Calu3 (cell line): Measurements from ENCODE around the gene NPHP4. TPM values are rescaled to one million over a fixed set of nuclear protein-coding genes. Genes with fewer than 3 reads are reported as not detected.

Experiments used
- BruUV-seq: library from RNA; stranded (reverse); fragments of 400-500 nt; replicated peaks from 2 replicates; lab custom pipeline; 2021; lab: Mats Ljungman, UMichigan
- CTCF ChIA-PET: fragments of 300-600 bp; sonication (Branson Sonifier 250); formaldehyde crosslinking; loops from one replicate; lab custom pipeline; 2022; ENCODE audit warnings: antibody characterized with exemption; lab: Charles Lee
- DNase-seq: peaks from one replicate; pipeline ENCODE4 v3.0.0; 2022
- H3K27ac Mint-ChIP-seq: one replicate; pipeline ENCODE4 v1.8.0; 2022; ENCODE audit warnings: mixed read lengths; ENCODE audit not compliant: unreplicated experiment
- H3K27me3 Mint-ChIP-seq: one replicate; pipeline ENCODE4 v1.8.0; 2022; ENCODE audit warnings: mixed read lengths; ENCODE audit not compliant: unreplicated experiment
- H3K36me3 Mint-ChIP-seq: one replicate; pipeline ENCODE4 v1.8.0; 2022; ENCODE audit warnings: mild to moderate bottlenecking, moderate library complexity, mixed read lengths; ENCODE audit not compliant: insufficient read depth, unreplicated experiment
- H3K4me1 Mint-ChIP-seq: one replicate; pipeline ENCODE4 v1.8.0; 2022; ENCODE audit warnings: mild to moderate bottlenecking, low read depth, mixed read lengths; ENCODE audit not compliant: unreplicated experiment
- H3K4me3 Mint-ChIP-seq: one replicate; pipeline ENCODE4 v1.8.0; 2022; ENCODE audit warnings: mild to moderate bottlenecking, low read depth, moderate library complexity, mixed read lengths; ENCODE audit not compliant: unreplicated experiment
- H3K9me3 Mint-ChIP-seq: one replicate; pipeline ENCODE4 v1.8.0; 2022; ENCODE audit warnings: low read depth, mixed read lengths; ENCODE audit not compliant: unreplicated experiment
- intact Hi-C: fragments of 100-400 bp; cut with micrococcal nuclease; formaldehyde crosslinking; loops from one replicate; pipeline ENCODE4 v1.10.0; 2022; ENCODE audit not compliant: unreplicated experiment
- total RNA-seq: library from RNA; stranded (reverse); gene quantifications from 2 replicates; pipeline ENCODE4 v1.2.3, GENCODE V29; 2022
- TF ChIP-seq, protein P1 (sequence below): fragments of 200-600 bp; IDR thresholded peaks from one replicate; pipeline ENCODE4 v1.8.0; 2022; ENCODE audit warnings: antibody characterized with exemption; ENCODE audit not compliant: unreplicated experiment

Gene NPHP4
- total RNA-seq, 1 experiment from 2014 or later, result 11.1 TPM

DNA sequence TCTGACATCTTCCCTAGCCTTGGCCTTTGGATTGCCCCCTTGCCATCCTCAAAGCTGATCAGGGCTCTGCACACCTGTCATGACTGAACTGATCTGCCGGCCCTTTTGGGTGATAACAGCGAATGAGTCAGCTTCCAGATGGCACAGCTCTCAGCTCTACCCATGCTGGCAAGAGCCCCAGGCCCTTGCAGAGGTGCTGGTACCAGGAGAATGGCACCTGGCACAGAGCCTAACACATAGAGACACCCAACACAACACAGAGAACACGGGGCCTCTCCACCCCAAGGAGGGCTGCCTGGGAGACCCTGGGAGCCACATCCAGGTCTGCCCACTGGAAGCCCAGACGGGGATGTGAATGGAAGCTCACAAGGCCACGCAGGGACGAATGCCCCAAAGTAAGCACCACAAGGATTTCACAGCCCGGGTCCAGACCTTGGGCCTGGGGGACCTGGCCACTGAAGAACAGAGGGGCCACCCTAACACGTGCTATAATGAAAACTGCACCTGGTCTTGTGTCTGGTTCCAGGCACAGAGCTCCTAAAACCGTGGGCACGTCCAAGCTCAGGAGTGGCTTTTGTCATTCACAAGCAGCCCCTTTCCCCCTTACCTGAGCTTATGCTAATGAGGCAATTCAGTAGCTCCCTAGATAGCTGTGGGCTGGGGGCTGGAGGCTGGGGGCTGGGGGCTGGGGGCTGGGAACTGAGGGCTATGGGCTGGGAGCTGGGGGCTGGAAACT lies 160.5 kb downstream of the NPHP4 start:
- H3K4me3 Mint-ChIP-seq, result no peak overlapping the region
- H3K36me3 Mint-ChIP-seq, result no peaks in the 10 kb centered on the region
- no peak for DNase-seq
- TF ChIP-seq, protein P1, sequence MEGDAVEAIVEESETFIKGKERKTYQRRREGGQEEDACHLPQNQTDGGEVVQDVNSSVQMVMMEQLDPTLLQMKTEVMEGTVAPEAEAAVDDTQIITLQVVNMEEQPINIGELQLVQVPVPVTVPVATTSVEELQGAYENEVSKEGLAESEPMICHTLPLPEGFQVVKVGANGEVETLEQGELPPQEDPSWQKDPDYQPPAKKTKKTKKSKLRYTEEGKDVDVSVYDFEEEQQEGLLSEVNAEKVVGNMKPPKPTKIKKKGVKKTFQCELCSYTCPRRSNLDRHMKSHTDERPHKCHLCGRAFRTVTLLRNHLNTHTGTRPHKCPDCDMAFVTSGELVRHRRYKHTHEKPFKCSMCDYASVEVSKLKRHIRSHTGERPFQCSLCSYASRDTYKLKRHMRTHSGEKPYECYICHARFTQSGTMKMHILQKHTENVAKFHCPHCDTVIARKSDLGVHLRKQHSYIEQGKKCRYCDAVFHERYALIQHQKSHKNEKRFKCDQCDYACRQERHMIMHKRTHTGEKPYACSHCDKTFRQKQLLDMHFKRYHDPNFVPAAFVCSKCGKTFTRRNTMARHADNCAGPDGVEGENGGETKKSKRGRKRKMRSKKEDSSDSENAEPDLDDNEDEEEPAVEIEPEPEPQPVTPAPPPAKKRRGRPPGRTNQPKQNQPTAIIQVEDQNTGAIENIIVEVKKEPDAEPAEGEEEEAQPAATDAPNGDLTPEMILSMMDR, result no peak
- BruUV-seq, result no TSS peak
- no peak overlapping the region for H3K27ac Mint-ChIP-seq
- H3K27me3 Mint-ChIP-seq, result peaks cover 32% of the 10 kb centered on the region
- intact Hi-C loops, result no loop called here
- peaks cover 6% of the 10 kb centered on the region for H3K9me3 Mint-ChIP-seq
- H3K4me1 Mint-ChIP-seq, result no peaks in the 10 kb centered on the region
- CTCF ChIA-PET, result no interaction called here

DNA sequence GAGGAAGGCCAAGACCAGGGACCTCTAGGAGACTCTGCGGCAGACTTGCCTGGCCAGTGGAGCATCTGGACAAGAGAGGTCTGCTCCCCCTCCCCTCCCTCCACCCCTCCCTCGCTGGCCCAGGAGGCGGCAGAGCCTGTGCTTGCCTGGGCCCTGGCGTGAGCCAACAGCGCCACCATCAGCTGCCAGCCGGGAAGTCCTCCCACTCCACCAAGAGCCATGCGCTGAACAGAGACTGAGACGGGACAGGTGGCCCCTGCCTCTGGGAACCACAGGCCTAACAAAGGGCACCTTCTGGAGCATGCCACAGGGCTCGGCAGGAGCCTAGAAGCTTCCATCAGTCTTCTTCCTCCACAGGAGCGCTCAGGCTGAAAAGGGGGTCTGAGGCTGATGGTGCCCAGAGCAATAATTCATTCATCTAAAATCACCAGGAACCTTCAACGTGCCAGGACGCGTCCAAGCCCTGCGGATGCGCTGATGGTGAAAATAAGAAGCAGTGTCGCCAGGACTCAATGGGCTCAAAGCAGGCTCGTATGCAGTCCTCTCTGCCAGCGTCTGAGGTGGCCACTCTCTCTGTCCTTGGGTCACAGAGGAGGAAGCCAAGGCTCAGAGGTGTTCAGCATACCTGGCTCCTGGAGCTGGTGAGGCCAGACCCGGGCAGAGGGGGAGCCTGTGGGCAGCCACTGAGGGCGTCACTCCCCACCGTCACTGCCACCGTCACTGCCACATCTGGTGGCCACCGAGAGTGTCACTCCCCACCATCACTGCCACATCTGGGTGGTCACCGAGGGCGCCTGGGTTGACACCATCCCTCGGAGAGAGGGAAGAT lies 161.2 kb downstream of the NPHP4 start:
- Mint-ChIP-seq H3K36me3 (no peaks in the 10 kb centered on the region), H3K9me3 (peaks cover 6% of the 10 kb centered on the region), H3K27me3 (peaks cover 24% of the 10 kb centered on the region), H3K4me1 (no peaks in the 10 kb centered on the region), H3K27ac (no peak overlapping the region), H3K4me3 (no peak overlapping the region)
- intact Hi-C loops, result no loop called here
- CTCF ChIA-PET, result no interaction called here
- TF ChIP-seq, protein P1, result no peak
- no TSS peak for BruUV-seq
- no peak for DNase-seq

DNA sequence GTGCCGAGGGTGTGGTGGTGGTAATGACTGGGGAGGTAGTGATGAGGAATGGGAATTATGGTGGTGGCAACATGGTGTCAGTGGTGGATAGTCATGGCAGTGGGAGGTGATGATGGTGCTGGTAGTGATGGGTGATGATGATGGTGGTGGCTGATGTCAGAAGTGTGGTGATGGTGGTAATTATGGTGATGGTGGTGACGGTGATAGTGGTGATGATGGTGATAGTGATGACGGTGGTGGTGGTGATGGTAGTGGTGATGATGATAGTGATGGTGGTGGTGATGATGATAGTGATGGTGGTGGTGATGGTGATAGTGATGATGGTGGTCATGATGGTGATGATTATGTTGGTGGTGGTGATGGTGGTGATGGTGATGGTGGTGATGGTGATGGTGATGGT lies 162.8 kb downstream of the NPHP4 start:
- Mint-ChIP-seq H3K4me3 (no peak overlapping the region), H3K36me3 (no peaks in the 10 kb centered on the region), H3K9me3 (peaks cover 6% of the 10 kb centered on the region)

DNA sequence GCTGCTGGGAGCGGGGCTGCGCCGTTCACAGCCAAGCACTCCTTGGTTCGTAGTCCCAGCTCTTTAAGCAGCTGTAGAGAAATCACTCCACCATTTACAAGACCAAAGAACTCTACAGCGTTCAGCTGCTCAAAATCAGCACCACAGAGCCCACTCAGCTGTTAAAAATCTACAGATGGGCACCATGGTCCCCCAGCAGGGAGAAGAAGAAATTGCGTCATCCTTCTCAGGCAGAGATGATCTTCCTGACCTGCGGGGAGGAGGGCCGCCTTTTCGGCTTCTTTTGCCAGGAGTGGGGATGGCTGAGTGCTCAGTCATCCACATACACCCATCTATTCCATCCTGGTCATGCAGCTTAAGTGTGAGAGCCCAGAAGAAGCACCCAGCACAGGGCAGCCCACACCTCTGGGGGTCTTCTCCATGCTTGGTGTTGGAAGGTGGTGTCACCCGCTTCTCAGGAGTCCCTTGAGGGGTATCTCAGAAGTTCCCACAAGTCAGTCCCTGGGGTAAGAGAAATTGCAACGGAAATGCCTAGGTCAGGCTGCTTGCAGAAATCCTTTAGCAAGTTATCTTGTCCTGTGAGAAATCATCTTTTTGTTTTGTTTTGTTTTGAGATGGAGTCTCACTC lies 163.8 kb downstream of the NPHP4 start:
- Mint-ChIP-seq H3K4me1 (no peaks in the 10 kb centered on the region), H3K4me3 (no peak overlapping the region), H3K9me3 (peaks cover 6% of the 10 kb centered on the region), H3K27ac (no peak overlapping the region), H3K27me3 (peaks cover 15% of the 10 kb centered on the region), H3K36me3 (no peaks in the 10 kb centered on the region)
- CTCF ChIA-PET, result no interaction called here
- TF ChIP-seq, protein P1, result no peak
- intact Hi-C loops, result no loop called here
- BruUV-seq, result no TSS peak
- no peak for DNase-seq

More for the DNA sequence above, 162.8 kb downstream of the NPHP4 start:
- TF ChIP-seq, protein P1, result no peak
- intact Hi-C loops, result no loop called here
- H3K27me3 Mint-ChIP-seq, result peaks cover 15% of the 10 kb centered on the region
- H3K27ac Mint-ChIP-seq, result no peak overlapping the region
- H3K4me1 Mint-ChIP-seq, result no peaks in the 10 kb centered on the region
- DNase-seq, result no peak
- BruUV-seq, result no TSS peak
- CTCF ChIA-PET, result no interaction called here
